ENCODE results near the gene REL. TPM values are rescaled to one million over a fixed set of nuclear protein-coding genes. Genes with fewer than 3 reads are reported as not detected.

REL gene
- total RNA-seq (2016; rRNA removed; fragmentation: Illumina TruSeq; extraction: Trizol), result 7.0 and 9.7 TPM in 2 replicates
- total RNA-seq (2016; cell fraction: cytosol; rRNA removed; fragmentation: Illumina TruSeq; extraction: Trizol; ENCODE audit: low read depth), result 4.0 and 4.1 TPM in 2 replicates
- total RNA-seq (2016; cell fraction: insoluble cytoplasmic fraction; rRNA removed; fragmentation: Illumina TruSeq; extraction: Trizol), result 6.0 and 9.9 TPM in 2 replicates
- total RNA-seq (2016; cell fraction: membrane; rRNA removed; fragmentation: Illumina TruSeq; extraction: Trizol), result 4.8 and 5.3 TPM in 2 replicates
- 10.1 and 10.2 TPM in 2 replicates for total RNA-seq (2016; cell fraction: nucleus; rRNA removed; fragmentation: Illumina TruSeq; extraction: Trizol)
- 3.0 and 3.7 TPM in 2 replicates for polyA plus RNA-seq (2011; rRNA removed)
- polyA plus RNA-seq (2011; cell fraction: cytosol; rRNA removed), result 1.8 and 2.5 TPM in 2 replicates
- polyA plus RNA-seq (2011; cell fraction: nucleus; rRNA removed), result 2.2 and 3.7 TPM in 2 replicates
- polyA plus RNA-seq (2012), result 3.0 and 4.4 TPM in 2 replicates
- polyA plus RNA-seq (2016; cell fraction: cytosol; fragmentation: Illumina TruSeq; extraction: Trizol; ENCODE audit: low read depth), result 0.14 and 0.18 TPM in 2 replicates
- polyA plus RNA-seq (2016; cell fraction: insoluble cytoplasmic fraction; fragmentation: Illumina TruSeq; extraction: Trizol; ENCODE audit: low read depth), result 3.3 and 4.0 TPM in 2 replicates
- 0.37 and 0.39 TPM in 2 replicates for polyA plus RNA-seq (2016; cell fraction: membrane; fragmentation: Illumina TruSeq; extraction: Trizol; ENCODE audit: low read depth)
- polyA plus RNA-seq (2016; cell fraction: nucleus; fragmentation: Illumina TruSeq; extraction: Trizol; ENCODE audit: insufficient read depth, low read depth), result 4.8 and 5.2 TPM in 2 replicates
- 5.6 and 13.3 TPM in 2 replicates for polyA minus RNA-seq (2011; rRNA and poly(A)+ RNA removed; ENCODE audit: low replicate concordance)
- 5.3 and 6.4 TPM in 2 replicates for polyA minus RNA-seq (2011; cell fraction: cytosol; rRNA and poly(A)+ RNA removed)
- 15.6 and 15.7 TPM in 2 replicates for polyA minus RNA-seq (2011; cell fraction: nucleus; rRNA and poly(A)+ RNA removed)
- percentile 79 among the genes with signal in this experiment for Bru-seq, nascent RNA
- percentile 74 among the genes with signal in this experiment for BruChase-seq, experiment 1, labeled RNA remaining after a 6-hour chase
- percentile 78 among the genes with signal in this experiment for BruChase-seq, experiment 2, labeled RNA remaining after a 2-hour chase
- long read RNA-seq, experiment 1, partial matches to known transcripts, result 3 of 7 reads
- long read RNA-seq, experiment 1, other reads (novel, unspliced or antisense), result 1 of 7 reads
- long read RNA-seq, experiment 2, partial matches to known transcripts, result 0 of 3 reads
- long read RNA-seq, experiment 2, other reads (novel, unspliced or antisense), result 2 of 3 reads

DNA sequence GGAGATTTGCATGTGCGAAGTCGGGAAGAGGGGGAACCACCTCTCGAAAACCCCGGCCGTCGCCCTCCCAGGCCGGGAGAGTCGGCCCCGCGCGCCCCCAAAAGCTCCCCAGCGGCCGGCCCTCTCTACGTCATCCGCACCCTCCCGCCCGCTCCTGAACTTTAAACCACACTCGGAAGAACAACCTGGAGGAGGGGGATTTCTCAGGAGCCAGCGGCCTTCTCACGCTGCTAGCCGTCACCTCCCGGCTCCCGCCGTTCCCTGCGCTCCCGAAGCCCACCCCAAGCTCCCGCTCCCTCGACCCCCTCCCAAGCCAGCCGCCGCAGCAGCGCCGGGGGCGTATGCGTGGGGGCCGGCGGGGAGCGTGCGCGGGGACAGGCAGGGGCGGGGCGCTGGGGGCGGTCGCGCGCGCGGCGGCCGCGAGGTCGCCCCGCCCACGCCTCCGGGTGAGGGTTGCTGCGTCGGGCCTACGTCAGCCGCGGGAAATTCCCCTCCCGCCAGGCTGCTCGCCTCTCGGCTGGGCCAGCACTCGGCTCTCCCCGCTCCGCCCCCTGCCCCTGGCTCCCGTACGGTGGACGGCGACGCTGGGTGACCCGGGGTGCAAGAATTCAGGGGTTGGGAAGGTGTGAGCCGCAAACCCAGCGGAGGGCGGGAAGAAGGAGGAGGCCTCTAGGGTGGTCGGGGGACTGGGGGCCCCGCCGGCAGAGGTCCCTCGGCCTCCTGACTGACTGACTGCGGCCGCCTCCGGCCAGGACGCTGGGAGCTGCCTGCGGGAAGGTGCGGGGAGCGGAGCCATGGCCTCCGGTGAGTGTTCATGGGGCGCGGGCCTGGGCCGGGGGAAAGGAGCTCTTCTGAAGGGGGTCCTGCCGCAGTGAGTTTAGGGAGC, at the start of gene REL:
Gene REL (plus strand): TSS at position 528 of the 886 bp plus-strand sequence. CDS start 267 bp downstream, at position 795.
- no TSS peak for BruUV-seq (replicated peaks)
- peaks cover 5% of the 10 kb centered on the region for H4K20me1 ChIP-seq (ENCODE audit: insufficient read depth, low read length)
- H3K27ac ChIP-seq (ENCODE audit: extremely low read length, insufficient read depth, low read length), result peak within 1 kb of the TSS; percentile 93
- CTCF ChIA-PET (ENCODE audit: low intra/inter-chr PET ratio, low total read pairs), result no interaction called here
- FAIRE-seq, result no peak
- no peak within 1 kb of the TSS for H2AFZ ChIP-seq (ENCODE audit: low read length)
- H3K4me3 ChIP-seq (replicated peaks in 1 of 3; ENCODE audit: insufficient read depth in 1 of 3, low read depth in 2 of 3, low read length in 3 of 3), result peak within 1 kb of the TSS; percentile 94 to 98 (median 98)
- H3K9me3 ChIP-seq (ENCODE audit: low read length), result no peaks in the 10 kb centered on the region
- DNase-seq (ENCODE audit: low spot score), result peak; percentile 83
- peaks cover 42% of the 10 kb centered on the region for H3K79me2 ChIP-seq (ENCODE audit: insufficient read depth, low read length)
- WGBS (ENCODE audit: low lambda C conversion rate), result under 1% methylated on average over 35 of the region's 90 CpGs
- POLR2A ChIA-PET, result interaction anchor here (1.1 kb wide), 1 partner anchor 64 kb away, joined by 3 read pairs; no protein-coding TSS in a partner anchor
- H3K9ac ChIP-seq (ENCODE audit: insufficient read depth, low read depth, low read length), result peak within 1 kb of the TSS; percentile 88
- in situ Hi-C loops (cut with HindIII; ENCODE audit: extremely low pct_ligation_motif_present, low pct_unique_long_range_greater_than_20kb), result no loop called here
- H3K4me1 ChIP-seq (ENCODE audit: insufficient read depth, low read length), result peaks cover 39% of the 10 kb centered on the region
- no peaks in the 10 kb centered on the region; a peak in 1 of 5 replicates for H3K27me3 ChIP-seq (ENCODE audit: control insufficient read depth in 1 of 2, insufficient read depth in 2 of 2, low read length in 2 of 2)
- H3K4me2 ChIP-seq (ENCODE audit: low read depth, low read length), result peak within 1 kb of the TSS; percentile 73
- ATAC-seq, result peak; percentile 93
- intact Hi-C loops (cut with micrococcal nuclease; ENCODE audit: unreplicated experiment), result loop anchor here (5.0 kb wide), 3 partner anchors 74 to 136 kb away; partner anchors contain the start of genes PEX13 and PUS10
- no peaks in the 10 kb centered on the region for H3K36me3 ChIP-seq (replicated peaks in 1 of 2; ENCODE audit: control insufficient read depth in 1 of 2, insufficient read depth in 2 of 2, low read length in 2 of 2)
- TF ChIP-seq FOXO1 (CRISPR knock-in tag; IDR thresholded peaks at IDR 0.05) (peak; percentile 66), SP5 (CRISPR knock-in tag; IDR thresholded peaks at IDR 0.05; ENCODE audit: borderline replicate concordance, low read depth) (peak; percentile 91), ZNF792 (CRISPR knock-in tag; IDR thresholded peaks at IDR 0.05) (0 out of 2 replicates have a peak, but pooled peaks have one; percentile 59), SOX13 (IDR thresholded peaks at IDR 0.05) (peak; percentile 12; the same call in 1 of the 2 replicates), SOX13 (CRISPR knock-in tag; conservative IDR thresholded peaks at IDR 0.05 in 1 of 2, IDR thresholded peaks at IDR 0.05 in 1 of 2) (peak in 1 of 2 experiments; percentile 29; a peak in 2 of 4 replicates), AKAP8 (CRISPR knock-in tag; IDR thresholded peaks at IDR 0.05) (peak; percentile 37; the same call in 1 of the 2 replicates), ZNF558 (CRISPR knock-in tag; IDR thresholded peaks at IDR 0.05; ENCODE audit: borderline replicate concordance) (peak; percentile 88; the same call in 1 of the 2 replicates), ZNF747 (CRISPR knock-in tag; IDR thresholded peaks at IDR 0.05; ENCODE audit: borderline replicate concordance) (peak; percentile 78), ZFP41 (CRISPR knock-in tag; IDR thresholded peaks at IDR 0.05; ENCODE audit: borderline replicate concordance) (no peak), TBX3 (IDR thresholded peaks at IDR 0.05; ENCODE audit: borderline replicate concordance) (peak; percentile 62; the same call in 1 of the 2 replicates), THAP11 (CRISPR knock-in tag; IDR thresholded peaks at IDR 0.05) (0 out of 2 replicates have a peak, but pooled peaks have one; percentile 53), NRL (CRISPR knock-in tag; IDR thresholded peaks at IDR 0.05; ENCODE audit: borderline replicate concordance) (peak; percentile 91; the same call in 1 of the 2 replicates)
- TF ChIP-seq, protein P1, sequence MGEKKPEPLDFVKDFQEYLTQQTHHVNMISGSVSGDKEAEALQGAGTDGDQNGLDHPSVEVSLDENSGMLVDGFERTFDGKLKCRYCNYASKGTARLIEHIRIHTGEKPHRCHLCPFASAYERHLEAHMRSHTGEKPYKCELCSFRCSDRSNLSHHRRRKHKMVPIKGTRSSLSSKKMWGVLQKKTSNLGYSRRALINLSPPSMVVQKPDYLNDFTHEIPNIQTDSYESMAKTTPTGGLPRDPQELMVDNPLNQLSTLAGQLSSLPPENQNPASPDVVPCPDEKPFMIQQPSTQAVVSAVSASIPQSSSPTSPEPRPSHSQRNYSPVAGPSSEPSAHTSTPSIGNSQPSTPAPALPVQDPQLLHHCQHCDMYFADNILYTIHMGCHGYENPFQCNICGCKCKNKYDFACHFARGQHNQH (CRISPR knock-in tag; IDR thresholded peaks at IDR 0.05), result peak; percentile 63
- TF ChIP-seq, protein P2, sequence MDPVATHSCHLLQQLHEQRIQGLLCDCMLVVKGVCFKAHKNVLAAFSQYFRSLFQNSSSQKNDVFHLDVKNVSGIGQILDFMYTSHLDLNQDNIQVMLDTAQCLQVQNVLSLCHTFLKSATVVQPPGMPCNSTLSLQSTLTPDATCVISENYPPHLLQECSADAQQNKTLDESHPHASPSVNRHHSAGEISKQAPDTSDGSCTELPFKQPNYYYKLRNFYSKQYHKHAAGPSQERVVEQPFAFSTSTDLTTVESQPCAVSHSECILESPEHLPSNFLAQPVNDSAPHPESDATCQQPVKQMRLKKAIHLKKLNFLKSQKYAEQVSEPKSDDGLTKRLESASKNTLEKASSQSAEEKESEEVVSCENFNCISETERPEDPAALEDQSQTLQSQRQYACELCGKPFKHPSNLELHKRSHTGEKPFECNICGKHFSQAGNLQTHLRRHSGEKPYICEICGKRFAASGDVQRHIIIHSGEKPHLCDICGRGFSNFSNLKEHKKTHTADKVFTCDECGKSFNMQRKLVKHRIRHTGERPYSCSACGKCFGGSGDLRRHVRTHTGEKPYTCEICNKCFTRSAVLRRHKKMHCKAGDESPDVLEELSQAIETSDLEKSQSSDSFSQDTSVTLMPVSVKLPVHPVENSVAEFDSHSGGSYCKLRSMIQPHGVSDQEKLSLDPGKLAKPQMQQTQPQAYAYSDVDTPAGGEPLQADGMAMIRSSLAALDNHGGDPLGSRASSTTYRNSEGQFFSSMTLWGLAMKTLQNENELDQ (CRISPR knock-in tag; IDR thresholded peaks at IDR 0.05; ENCODE audit: borderline replicate concordance), result no peak
